ENCODE results near the gene OTUB1. TPM values are rescaled to one million over a fixed set of nuclear protein-coding genes. Genes with fewer than 3 reads are reported as not detected.
"Not testable (repeated sequence)": the region's sequence is repeated elsewhere in the genome, so short reads cannot be mapped to it uniquely, and the experiment has no call there.

OTUB1 gene
- total RNA-seq, 1 donor: 34.4 TPM

GRCh38 chr11:64043545-64043944 is 57.3 kb downstream of the OTUB1 start:
- DNase-seq (ENCODE audit: insufficient read length, low spot score, missing footprints): no peak

GRCh38 chr11:64044730-64045393 is 58.6 kb downstream of the OTUB1 start:
- no peak for TF ChIP-seq CTCF (IDR thresholded peaks at IDR 0.05; ENCODE audit: extremely low read depth, low read depth, low read length)
- no peak overlapping the region for H3K4me2 ChIP-seq (ENCODE audit: insufficient read depth, low read length)
- no peak for DNase-seq (ENCODE audit: insufficient read length, low spot score, missing footprints)
- H3K27me3 ChIP-seq (ENCODE audit: insufficient read depth, low read length): no peaks in the 10 kb centered on the region
- peaks cover 7% of the 10 kb centered on the region for H4K20me1 ChIP-seq (ENCODE audit: insufficient read depth, low read length)
- no peak overlapping the region for H2AFZ ChIP-seq (ENCODE audit: low read length)
- H3K4me1 ChIP-seq (ENCODE audit: insufficient read depth, low read length): no peaks in the 10 kb centered on the region
- no peak overlapping the region for H3K27ac ChIP-seq (ENCODE audit: low read depth, low read length)
- H3K9me3 ChIP-seq (ENCODE audit: low read depth, low read length): no peaks in the 10 kb centered on the region
- no peaks in the 10 kb centered on the region for H3K36me3 ChIP-seq (ENCODE audit: insufficient read depth, low read length)
- no peaks in the 10 kb centered on the region for H3K79me2 ChIP-seq (ENCODE audit: insufficient read depth, low read length)
- H3K4me3 ChIP-seq (ENCODE audit: insufficient read depth, low read length): no peak overlapping the region

More at GRCh38 chr11:64043545-64043944, 57.3 kb downstream of the OTUB1 start:
- H4K20me1 ChIP-seq (ENCODE audit: insufficient read depth, low read length): peaks cover 10% of the 10 kb centered on the region
- no peak overlapping the region for H3K4me2 ChIP-seq (ENCODE audit: insufficient read depth, low read length)
- H3K4me3 ChIP-seq (ENCODE audit: insufficient read depth, low read length): no peak overlapping the region
- no peak for TF ChIP-seq CTCF (IDR thresholded peaks at IDR 0.05; ENCODE audit: extremely low read depth, low read depth, low read length)
- H3K4me1 ChIP-seq (ENCODE audit: insufficient read depth, low read length): no peaks in the 10 kb centered on the region
- H3K79me2 ChIP-seq (ENCODE audit: insufficient read depth, low read length): no peaks in the 10 kb centered on the region
- H3K36me3 ChIP-seq (ENCODE audit: insufficient read depth, low read length): no peaks in the 10 kb centered on the region
- no peak overlapping the region for H3K27ac ChIP-seq (ENCODE audit: low read depth, low read length)
- H2AFZ ChIP-seq (ENCODE audit: low read length): no peak overlapping the region
- no peaks in the 10 kb centered on the region for H3K9me3 ChIP-seq (ENCODE audit: low read depth, low read length)
- H3K27me3 ChIP-seq (ENCODE audit: insufficient read depth, low read length): no peaks in the 10 kb centered on the region

GRCh38 chr11:64045700-64046099 is 59.5 kb downstream of the OTUB1 start:
- H3K27ac ChIP-seq (ENCODE audit: low read depth, low read length): no peak overlapping the region

GRCh38 chr11:64047373-64047772 is 61.1 kb downstream of the OTUB1 start:
- not testable (repeated sequence) for H3K36me3 ChIP-seq (ENCODE audit: insufficient read depth, low read length); H3K27ac ChIP-seq (ENCODE audit: low read depth, low read length); H2AFZ ChIP-seq (ENCODE audit: low read length); H3K27me3 ChIP-seq (ENCODE audit: insufficient read depth, low read length); H3K79me2 ChIP-seq (ENCODE audit: insufficient read depth, low read length); H4K20me1 ChIP-seq (ENCODE audit: insufficient read depth, low read length); H3K4me2 ChIP-seq (ENCODE audit: insufficient read depth, low read length); DNase-seq (ENCODE audit: insufficient read length, low spot score, missing footprints); H3K4me1 ChIP-seq (ENCODE audit: insufficient read depth, low read length); H3K9me3 ChIP-seq (ENCODE audit: low read depth, low read length); H3K4me3 ChIP-seq (ENCODE audit: insufficient read depth, low read length)

More at GRCh38 chr11:64045700-64046099, 59.5 kb downstream of the OTUB1 start:
- Histone ChIP-seq H2AFZ (ENCODE audit: low read length) (no peak overlapping the region), H3K9me3 (ENCODE audit: low read depth, low read length) (no peaks in the 10 kb centered on the region), H3K4me2 (ENCODE audit: insufficient read depth, low read length) (no peak overlapping the region), H3K27me3 (ENCODE audit: insufficient read depth, low read length) (no peaks in the 10 kb centered on the region), H3K79me2 (ENCODE audit: insufficient read depth, low read length) (no peaks in the 10 kb centered on the region), H4K20me1 (ENCODE audit: insufficient read depth, low read length) (peaks cover 7% of the 10 kb centered on the region), H3K36me3 (ENCODE audit: insufficient read depth, low read length) (no peaks in the 10 kb centered on the region), H3K4me1 (ENCODE audit: insufficient read depth, low read length) (no peaks in the 10 kb centered on the region), H3K4me3 (ENCODE audit: insufficient read depth, low read length) (no peak overlapping the region)
- DNase-seq (ENCODE audit: insufficient read length, low spot score, missing footprints): no peak
- no peak for TF ChIP-seq CTCF (IDR thresholded peaks at IDR 0.05; ENCODE audit: extremely low read depth, low read depth, low read length)

Small RNAs within 50 kb of the gene (small RNA-seq; reads per million reads assigned to genes)
- not detected for gene RNU6-45P

Other genes with a start within 250 kb of the OTUB1 start
- 14.5 and 15.3 TPM in 2 replicates for gene ZFTA, start 217.7 kb upstream of the OTUB1 start, total RNA-seq
- 16.2 and 17.7 TPM in 2 replicates for gene SPINDOC, start 173.0 kb upstream of the OTUB1 start, total RNA-seq
- 13.8 and 14.8 TPM in 2 replicates for gene MARK2, start 147.3 kb upstream of the OTUB1 start, total RNA-seq
- under 0.01 TPM in 2 replicates for gene RCOR2, start 69.3 kb upstream of the OTUB1 start, total RNA-seq
- 11.9 and 12.1 TPM in 2 replicates for gene NAA40, start 47.4 kb upstream of the OTUB1 start, total RNA-seq
- gene COX8A, start 11.8 kb upstream of the OTUB1 start, total RNA-seq: 159 and 190 TPM in 2 replicates
- gene FLRT1, start 49.5 kb downstream of the OTUB1 start, total RNA-seq: under 0.01 and 0.29 TPM in 2 replicates
- gene MACROD1, start 179.7 kb downstream of the OTUB1 start, total RNA-seq: 17.7 TPM in 2 replicates
- 85.5 and 94.5 TPM in 2 replicates for gene STIP1, start 199.7 kb downstream of the OTUB1 start, total RNA-seq
- gene FERMT3, start 220.3 kb downstream of the OTUB1 start, total RNA-seq: 0.59 and 1.1 TPM in 2 replicates
- 32.2 and 33.0 TPM in 2 replicates for gene TRPT1, start 239.7 kb downstream of the OTUB1 start, total RNA-seq
- gene NUDT22, start 239.8 kb downstream of the OTUB1 start, total RNA-seq: 46.6 and 56.5 TPM in 2 replicates
- 8.0 and 9.8 TPM in 2 replicates for gene DNAJC4, start 244.1 kb downstream of the OTUB1 start, total RNA-seq
- gene VEGFB, start 248.1 kb downstream of the OTUB1 start, total RNA-seq: 37.6 and 41.5 TPM in 2 replicates